HG02970 (cell line): Measurements from ENCODE around the gene TMEM37.

Experiments used
- ATAC-seq: cut with Tn5 transposase; IDR thresholded peaks from one replicate; pipeline ENCODE4 v1.9.1; 2021; ENCODE audit warnings: mild to moderate bottlenecking, moderate library complexity, moderate number of reproducible peaks; ENCODE audit not compliant: unreplicated experiment, low FRiP score

The TMEM37 gene

GRCh38 chr2:119416299-119416923 lies 15.2 kb upstream of the TMEM37 start:
- ATAC-seq, result no peak

GRCh38 chr2:119417908-119418307 lies 13.7 kb upstream of the TMEM37 start:
- no peak for ATAC-seq

- no peak for ATAC-seq
Observed at GRCh38 chr2:119419065-119419464, 12.6 kb upstream of the TMEM37 start.

GRCh38 chr2:119419803-119420508 lies 11.7 kb upstream of the TMEM37 start:
- no peak for ATAC-seq

GRCh38 chr2:119421304-119421703 lies 10.3 kb upstream of the TMEM37 start:
- no peak for ATAC-seq

GRCh38 chr2:119421741-119422140 lies 9.9 kb upstream of the TMEM37 start:
- ATAC-seq, result no peak

- ATAC-seq, result no peak
Observed at GRCh38 chr2:119422360-119423107, 9.1 kb upstream of the TMEM37 start.

- ATAC-seq, result no peak
Observed at GRCh38 chr2:119423108-119423444, 8.6 kb upstream of the TMEM37 start.

GRCh38 chr2:119423811-119424210 lies 7.8 kb upstream of the TMEM37 start:
- no peak for ATAC-seq

- no peak for ATAC-seq
Observed at GRCh38 chr2:119424284-119425118, 7.2 kb upstream of the TMEM37 start.

- no peak for ATAC-seq
Observed at GRCh38 chr2:119425119-119425405, 6.6 kb upstream of the TMEM37 start.

GRCh38 chr2:119425620-119426395 lies 5.8 kb upstream of the TMEM37 start:
- no peak for ATAC-seq

GRCh38 chr2:119426396-119426675 lies 5.3 kb upstream of the TMEM37 start:
- no peak for ATAC-seq

GRCh38 chr2:119426801-119427395 lies 4.8 kb upstream of the TMEM37 start:
- ATAC-seq, result no peak

GRCh38 chr2:119427756-119428155 lies 3.9 kb upstream of the TMEM37 start:
- ATAC-seq, result no peak

- no peak for ATAC-seq
Observed at GRCh38 chr2:119428488-119429224, 3.0 kb upstream of the TMEM37 start.

GRCh38 chr2:119429225-119429981 lies 2.3 kb upstream of the TMEM37 start:
- no peak for ATAC-seq

GRCh38 chr2:119430023-119430498 lies 1.6 kb upstream of the TMEM37 start:
- ATAC-seq, result no peak
